PFSK-1 (cell line): ENCODE results near the gene CFAP20DC.

Source experiments
- FOXP2 ChIP-seq: optimal IDR thresholded peaks from 2 replicates; pipeline ENCODE3; 2011; ENCODE audit warnings: borderline replicate concordance, control low read depth, inconsistent platforms; ENCODE audit not compliant: insufficient read depth; ENCODE audit errors: extremely low read length, extremely low read depth
- POLR2AphosphoS5 ChIP-seq: IDR thresholded peaks from 2 replicates; pipeline ENCODE4 v1.6.1; 2012; ENCODE audit warnings: low read depth, mild to moderate bottlenecking, control low read depth, low read length, moderate library complexity
- REST ChIP-seq, 2 experiments: IDR thresholded peaks; 2 replicates each; pipeline versions ENCODE4 v1.6.1 to v1.8.0; 2011 to 2012; ENCODE audit warnings: low read depth in 2 of 2, low read length in 2 of 2, control low read depth in 1 of 2, inconsistent platforms in 1 of 2, mild to moderate bottlenecking in 1 of 2, moderate library complexity in 1 of 2; ENCODE audit not compliant: insufficient read depth in 1 of 2
- SIN3A ChIP-seq: IDR thresholded peaks from 2 replicates; pipeline ENCODE4 v1.6.1; 2012; ENCODE audit warnings: mild to moderate bottlenecking, low read length, moderate library complexity, borderline replicate concordance; ENCODE audit not compliant: insufficient read depth
- TAF1 ChIP-seq: IDR thresholded peaks from 2 replicates; pipeline ENCODE4 v1.6.1; 2012; ENCODE audit warnings: low read length, control low read depth, borderline replicate concordance; ENCODE audit not compliant: insufficient read depth

Gene CFAP20DC

GRCh38 chr3:58991026-58991425 is 58.8 kb downstream of the CFAP20DC start:
- no peak for TF ChIP-seq TAF1
- no peak for TF ChIP-seq REST (IDR thresholded peaks at IDR 0.05; ENCODE audit: insufficient read depth in 1 of 2, low read depth in 2 of 2, low read length in 2 of 2)
- no peak for TF ChIP-seq SIN3A
- TF ChIP-seq FOXP2, result no peak

GRCh38 chr3:58989955-58990354 is 59.9 kb downstream of the CFAP20DC start:
- TF ChIP-seq TAF1 (no peak), FOXP2 (no peak), SIN3A (no peak), POLR2AphosphoS5 (no peak), REST (IDR thresholded peaks at IDR 0.05; ENCODE audit: insufficient read depth in 1 of 2, low read depth in 2 of 2, low read length in 2 of 2) (no peak)

GRCh38 chr3:58989163-58989562 is 60.7 kb downstream of the CFAP20DC start:
- TF ChIP-seq SIN3A (no peak), TAF1 (no peak), POLR2AphosphoS5 (no peak), FOXP2 (no peak), REST (IDR thresholded peaks at IDR 0.05; ENCODE audit: insufficient read depth in 1 of 2, low read depth in 2 of 2, low read length in 2 of 2) (no peak)

- TF ChIP-seq SIN3A (no peak), TAF1 (no peak), FOXP2 (no peak), POLR2AphosphoS5 (no peak), REST (IDR thresholded peaks at IDR 0.05; ENCODE audit: insufficient read depth in 1 of 2, low read depth in 2 of 2, low read length in 2 of 2) (no peak)
Measured at GRCh38 chr3:58988041-58988440, 61.8 kb downstream of the CFAP20DC start.

GRCh38 chr3:58986654-58987053 is 63.2 kb downstream of the CFAP20DC start:
- no peak for TF ChIP-seq FOXP2
- no peak for TF ChIP-seq REST (IDR thresholded peaks at IDR 0.05; ENCODE audit: insufficient read depth in 1 of 2, low read depth in 2 of 2, low read length in 2 of 2)
